Activated CD4-positive, alpha-beta T cell treated with anti-CD3 and anti-CD28 coated beads, Interleukin-2, amount 50 U/mL, for 24 hours (primary cell): ENCODE data around the gene STN1.

Source experiments
- DNase-seq, 2 donors: peaks; one replicate each; pipeline ENCODE4 v3.0.0-alpha.2; 2020; ENCODE audit warnings: low read depth in 1 of 2, low spot score in 1 of 2

STN1 gene

DNA sequence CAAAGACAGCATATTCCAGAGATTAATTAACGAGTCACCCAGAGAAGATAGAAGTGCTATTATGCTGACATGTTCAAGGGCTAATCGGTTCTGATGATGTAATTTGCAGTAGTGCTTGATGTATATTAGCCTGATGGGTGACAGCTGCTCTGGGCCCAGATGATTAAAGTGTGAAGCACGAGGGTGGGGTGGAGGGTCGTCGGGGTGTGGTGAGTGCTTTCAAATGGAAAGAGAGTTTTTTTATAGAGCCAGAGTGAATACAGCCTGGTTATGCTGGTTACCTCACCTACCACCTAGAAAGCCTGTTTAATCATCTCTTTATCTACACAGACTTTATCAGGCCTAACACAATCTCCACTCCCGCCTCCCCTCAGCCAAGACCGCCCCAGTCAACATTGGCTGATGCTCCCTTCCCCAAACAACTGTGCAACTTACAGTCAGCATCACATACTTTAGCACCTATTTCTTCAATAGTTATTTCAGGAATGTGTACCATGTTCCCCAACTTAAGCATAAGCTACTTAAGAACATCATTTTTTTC is 11.5 kb upstream of the STN1 start:
- DNase-seq = no peak

DNA sequence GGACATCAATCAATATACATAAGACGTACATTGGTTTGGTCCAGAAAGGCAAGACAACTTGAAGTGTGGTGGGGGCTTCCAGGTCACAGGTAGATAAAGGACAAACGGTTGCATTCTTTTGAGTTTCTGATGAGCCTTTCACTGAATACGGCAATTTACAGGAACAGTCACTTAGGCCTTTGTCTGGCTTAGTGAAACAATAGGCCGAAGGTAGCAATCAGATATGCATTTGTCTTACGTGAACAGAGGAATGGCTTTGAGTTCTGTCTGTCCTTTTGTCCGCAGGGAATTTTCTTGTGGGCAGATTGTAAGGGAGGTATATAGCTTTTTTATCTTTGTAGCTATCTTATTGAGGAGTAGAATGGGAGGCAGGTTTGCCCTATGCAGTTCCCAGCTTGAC is 10.8 kb upstream of the STN1 start:
- no peak for DNase-seq

DNA sequence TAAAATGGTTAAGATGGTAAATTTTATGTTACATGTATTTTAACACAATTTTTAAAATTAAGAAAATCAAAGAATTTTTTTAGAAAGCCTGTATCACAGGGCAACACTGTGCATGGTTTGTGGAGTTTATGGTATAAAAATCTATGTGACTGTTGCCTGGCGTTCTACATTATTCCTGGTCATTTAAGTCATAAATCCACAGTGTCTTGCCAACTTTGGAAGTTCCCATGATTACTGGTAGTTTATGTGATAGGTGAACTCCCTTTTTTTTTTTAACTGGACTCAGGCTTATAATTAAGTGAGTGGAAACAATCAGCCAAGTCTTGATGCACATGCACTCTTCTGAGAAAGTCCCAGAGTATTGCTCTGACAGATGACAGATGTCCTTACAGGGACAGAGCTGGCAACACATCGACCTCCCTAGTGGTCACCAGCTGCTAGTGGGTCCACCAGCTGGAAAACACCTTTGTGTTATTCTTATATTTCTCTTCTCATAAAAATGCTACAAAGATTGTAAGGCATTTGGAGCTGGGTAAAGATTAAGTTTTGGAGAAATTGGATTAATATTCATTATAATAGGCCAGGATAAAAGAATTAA is 8.8 kb upstream of the STN1 start:
- DNase-seq = no peak

DNA sequence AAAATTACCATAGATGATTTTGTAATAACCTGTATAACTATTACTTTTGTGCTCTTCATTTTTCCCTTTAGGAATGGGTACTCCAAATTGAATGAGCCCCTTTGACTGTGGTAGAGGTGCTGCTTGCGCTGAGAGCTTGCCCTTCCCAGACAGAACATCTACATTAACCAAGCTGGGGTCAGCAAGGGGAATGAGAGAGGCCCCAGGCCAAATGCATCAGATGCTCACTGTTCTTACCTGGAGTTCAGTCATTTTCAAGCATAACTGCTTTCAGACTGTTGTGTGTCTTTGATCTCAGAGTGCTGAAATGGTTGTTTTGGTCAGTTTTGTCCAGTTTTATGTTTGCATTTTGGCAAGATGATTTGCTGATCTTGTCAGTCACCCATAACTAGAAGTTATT is 7.6 kb upstream of the STN1 start:
- no peak for DNase-seq

DNA sequence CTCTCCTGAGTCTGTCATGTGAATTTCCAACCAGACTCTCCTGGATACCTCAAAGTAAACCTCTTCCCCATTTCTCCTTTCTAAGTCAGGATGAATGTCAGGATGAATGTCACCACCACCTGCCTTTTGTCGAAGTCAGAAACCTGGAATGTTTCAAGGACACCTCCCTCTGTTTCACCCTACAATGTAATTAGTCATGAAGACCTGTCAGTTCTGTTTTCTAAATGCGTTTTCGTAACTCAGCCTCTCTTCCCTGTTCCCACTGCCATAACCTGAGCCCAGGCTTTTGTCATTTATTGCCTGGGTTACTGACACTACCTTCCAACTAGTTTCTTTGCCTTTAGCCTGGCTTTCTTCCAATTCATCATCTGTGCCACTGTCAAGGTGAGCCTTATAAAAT is 5.5 kb upstream of the STN1 start:
- DNase-seq = no peak

DNA sequence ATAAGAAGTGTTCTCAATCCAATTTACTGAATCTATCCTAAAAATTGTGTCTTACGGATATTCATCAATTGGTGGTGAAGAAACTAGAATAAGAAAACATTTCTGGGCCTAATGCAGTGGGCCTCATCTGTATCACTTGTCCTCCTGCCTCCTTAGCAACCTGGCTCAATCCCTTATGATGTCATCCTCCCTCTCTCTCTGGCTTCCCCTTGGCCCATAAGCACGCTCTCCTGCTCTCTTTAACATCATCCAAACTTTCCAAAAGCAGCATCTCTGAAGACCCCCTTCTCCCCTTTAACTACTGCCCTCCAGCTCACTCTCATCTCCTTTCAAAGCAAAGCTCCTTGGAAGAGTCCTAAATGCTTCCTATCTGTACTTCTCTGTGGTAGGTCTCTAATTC is 4.7 kb upstream of the STN1 start:
- DNase-seq = no peak

DNA sequence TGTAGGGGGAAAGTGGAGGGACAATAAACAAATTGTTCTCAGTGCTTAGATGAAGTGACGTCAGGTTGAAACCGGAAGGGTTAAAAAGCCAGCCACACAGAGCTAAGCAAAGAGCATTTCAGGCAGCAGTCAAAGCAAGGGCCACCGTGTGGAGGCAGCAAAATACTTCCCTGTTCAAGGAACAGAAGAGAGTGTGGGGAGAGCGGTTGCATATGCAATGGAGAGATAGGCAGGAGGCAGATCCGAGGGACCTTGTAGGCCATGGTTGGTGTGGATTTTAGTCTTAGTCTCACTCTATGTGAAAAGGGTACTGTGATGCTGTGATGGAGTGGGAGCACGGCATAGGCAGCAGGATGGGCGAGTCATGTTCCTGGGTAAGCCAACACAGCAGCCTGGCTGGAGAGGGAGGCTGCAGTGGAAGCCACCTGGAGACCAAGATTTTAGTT is 3.8 kb upstream of the STN1 start:
- DNase-seq = no peak

DNA sequence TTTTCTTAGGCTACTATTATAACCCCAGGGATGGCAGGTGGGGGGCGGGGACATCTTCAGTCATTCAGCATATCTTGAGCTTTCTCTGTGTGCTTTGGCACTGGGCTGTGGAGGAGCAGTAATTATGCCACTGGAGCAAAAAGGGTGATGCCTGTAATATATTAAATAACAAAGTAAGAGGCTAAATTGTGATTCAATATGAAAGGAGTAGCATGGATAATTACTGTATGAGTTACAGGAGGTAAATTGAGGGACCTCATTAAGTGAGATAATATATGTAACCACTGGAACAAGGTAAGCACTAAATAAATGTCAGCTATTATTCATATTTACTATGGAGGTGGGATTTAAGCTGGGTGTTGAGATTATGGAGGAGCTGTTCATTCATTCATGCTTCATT is 3.3 kb upstream of the STN1 start:
- DNase-seq = no peak

DNA sequence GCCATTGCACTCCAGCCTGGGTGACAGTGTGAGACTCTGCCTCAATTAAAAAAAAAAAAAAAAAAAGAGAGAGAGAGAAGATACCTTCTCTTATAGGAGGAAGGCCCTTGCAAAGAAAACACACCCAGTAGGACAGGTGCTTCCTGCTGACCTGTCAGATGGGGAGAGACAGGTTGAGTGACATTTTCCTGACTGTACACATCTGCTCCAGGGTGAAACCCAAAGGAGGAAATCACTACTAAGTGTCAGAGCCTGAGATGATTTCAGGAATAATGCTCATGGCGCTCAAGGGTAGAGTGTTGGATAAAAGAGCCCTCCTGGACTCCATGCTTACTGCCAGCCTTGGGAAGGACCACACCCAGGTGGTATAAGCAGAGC is 1.7 kb upstream of the STN1 start:
- no peak for DNase-seq

DNA sequence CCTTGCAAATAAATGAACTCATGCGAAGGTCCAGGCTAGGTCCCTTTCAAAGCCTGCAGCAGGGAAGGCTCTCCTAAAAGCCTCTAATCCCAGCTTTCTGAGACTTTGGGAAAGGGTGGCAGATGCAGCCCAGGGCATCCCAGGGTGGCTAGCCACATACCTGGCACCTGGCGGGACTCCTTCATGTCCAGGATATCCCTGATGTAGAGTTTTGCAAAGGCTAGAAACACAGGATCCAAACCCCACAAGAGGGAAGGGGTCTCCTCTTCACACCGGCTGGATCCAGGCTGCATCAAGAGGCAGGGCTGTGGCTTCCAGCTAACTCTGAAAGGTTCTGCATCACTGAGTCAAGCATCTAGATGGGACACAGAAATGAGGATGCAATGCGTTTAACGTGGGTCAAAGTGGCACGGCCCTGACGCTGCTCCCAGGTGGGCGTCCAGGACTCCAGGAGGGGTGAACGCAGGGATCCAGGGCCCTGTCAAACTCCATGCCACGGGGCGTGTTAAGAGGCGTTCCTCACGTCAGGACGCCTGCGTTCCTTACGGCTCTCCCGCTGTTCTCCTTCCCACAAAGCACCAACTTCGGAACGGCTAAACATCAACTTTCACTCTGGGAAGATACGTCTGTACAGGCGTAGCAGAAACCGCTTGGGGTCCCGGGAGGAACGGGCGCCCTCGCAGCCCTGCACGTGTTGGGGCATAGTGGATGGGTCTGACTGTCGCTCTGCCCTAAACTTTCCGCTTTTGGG is 507 bp downstream of the STN1 start:
- no peak for DNase-seq

DNA sequence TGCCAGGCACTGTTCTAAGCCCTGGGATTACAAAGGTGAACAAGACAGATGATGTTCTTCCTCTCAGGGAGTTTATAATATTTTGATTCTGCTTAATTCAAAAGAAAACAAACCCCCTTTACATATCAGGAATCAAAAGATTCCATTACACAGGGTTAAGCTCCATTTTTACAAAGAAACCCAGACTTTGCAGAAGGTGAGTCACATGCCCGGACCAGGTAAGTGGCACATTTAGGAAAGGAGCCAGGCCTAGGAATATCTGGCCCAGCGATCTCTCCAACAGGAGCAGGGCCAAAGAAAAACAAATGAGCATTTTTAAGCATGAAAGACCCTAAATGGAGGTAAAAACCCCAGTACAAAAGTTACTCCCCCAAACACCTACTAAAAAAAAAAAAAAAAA is 1.1 kb downstream of the STN1 start:
- DNase-seq = no peak

DNA sequence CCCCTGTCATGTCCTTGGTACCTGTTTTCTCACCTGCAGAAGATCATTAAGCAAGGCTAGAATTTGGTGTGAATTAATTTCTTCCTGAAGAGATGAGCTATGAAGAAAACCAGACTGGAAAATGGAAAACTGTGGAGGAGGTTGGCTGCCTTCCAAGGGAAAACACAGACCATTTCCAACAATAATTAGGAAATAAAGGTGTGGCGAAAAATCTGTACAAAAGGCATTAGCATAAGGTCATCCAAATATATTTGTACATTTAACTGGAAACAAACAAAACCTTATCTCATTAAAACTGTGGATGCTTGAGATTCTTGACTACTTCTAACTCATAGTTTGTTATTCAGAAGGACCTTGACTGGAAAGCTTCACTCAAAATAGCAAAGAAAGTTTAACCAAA is 1.7 kb downstream of the STN1 start:
- no peak for DNase-seq

DNA sequence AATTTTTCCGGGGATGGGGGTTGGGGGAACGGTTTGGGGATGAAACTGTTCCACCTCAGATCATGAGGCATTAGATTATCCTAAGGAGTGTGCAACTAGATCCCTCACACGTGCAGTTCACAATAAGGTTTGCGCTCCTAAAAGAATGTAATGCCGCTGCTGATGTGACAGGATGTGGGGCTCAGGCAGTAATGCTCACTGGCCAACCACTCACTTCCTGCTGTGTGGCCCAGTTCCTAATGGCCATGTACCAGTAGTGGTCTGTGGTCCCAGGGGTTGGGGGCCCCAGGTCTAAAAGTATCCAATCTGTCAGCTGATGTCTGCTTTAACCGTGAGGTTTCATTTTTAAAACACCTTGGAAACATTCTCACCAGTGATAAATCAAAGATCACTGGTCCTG is 2.2 kb downstream of the STN1 start:
- DNase-seq = no peak

DNA sequence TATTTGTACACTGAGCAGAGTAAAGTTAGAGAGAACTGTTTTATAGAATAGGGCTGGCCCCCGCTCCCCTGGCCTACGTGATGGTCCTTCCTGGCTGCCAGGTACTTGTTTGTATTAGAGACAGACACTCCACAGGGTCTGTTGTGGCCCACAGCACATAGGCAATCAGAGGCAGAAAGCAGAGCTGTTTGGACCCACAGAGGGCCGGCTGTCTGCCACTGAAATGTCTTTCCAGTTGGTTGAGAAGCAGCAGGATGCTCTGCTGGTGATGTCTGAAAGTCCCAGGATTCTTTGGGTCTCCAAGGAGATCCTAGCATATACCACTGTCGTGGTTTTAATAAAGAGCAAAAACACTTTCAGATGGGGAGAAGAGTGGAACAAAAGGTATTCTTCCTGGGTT is 5.2 kb downstream of the STN1 start:
- no peak for DNase-seq

DNA sequence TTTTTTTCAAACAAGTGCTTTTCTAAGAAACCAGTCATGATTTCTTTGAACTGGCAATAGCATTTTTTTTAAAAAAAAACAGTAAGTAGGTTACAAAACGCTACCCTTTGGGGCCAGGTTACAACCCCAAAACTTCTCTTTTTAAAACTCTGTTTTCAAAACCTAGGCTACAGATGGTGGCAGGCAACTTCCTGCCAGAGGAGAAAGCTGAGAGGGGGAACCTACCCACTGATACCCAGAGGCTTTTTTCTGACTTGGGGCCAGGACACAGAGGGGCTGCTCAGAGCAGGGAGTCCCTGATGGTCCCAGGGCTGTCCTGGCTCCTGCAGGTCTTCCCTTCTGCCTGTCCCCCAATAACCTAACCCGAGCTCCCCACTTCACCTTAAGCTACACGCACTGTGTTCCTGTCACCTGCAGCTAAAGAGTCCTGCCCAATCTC is 6.9 kb downstream of the STN1 start:
- DNase-seq = peak in 1 of 2 donors; percentile 22

DNA sequence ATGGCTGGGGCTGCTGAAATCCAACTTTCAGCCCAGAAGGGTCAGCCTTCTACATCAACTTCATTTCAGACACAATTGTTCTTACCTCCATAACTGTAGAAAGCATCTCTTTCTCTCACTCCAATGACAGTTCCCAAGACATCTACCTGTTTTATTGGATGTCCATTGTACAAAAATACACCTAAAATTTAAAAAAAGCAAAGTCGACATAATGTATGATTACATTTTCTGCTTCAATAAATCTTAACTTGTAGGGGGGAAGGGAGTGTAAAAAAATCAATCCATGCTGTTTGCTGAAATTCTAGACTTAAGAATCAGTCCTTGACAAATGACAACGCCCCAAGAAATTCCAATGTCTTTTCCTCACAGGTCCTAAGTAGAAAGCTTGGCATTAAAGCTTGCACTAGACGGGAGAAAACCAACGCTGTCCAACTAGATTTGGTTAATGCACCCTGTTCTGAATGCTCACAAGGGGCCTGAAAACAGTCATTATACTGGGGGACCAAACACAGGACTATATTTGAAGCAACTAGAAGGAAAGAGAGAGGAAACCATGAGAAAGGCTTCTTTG is 7.5 kb downstream of the STN1 start:
- DNase-seq = no peak

DNA sequence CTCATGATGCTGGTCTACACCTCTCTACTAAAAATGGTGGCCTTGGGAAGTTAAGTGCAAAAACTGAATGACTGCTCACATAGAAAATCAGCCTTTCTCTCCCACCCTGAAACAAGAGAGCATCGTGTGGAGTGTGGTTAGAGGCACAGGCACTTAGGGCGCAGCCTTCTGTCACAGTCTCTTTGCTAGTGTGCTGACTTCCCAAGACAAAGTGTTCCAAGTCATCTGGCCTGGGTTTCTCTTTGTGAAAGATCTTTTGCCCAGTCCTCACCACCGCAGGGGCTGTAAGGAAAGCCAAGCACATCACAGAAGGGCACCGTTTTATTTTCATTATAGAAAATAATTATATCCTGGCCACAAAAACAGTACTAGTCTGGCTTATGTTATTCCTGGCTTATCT is 12.5 kb downstream of the STN1 start:
- no peak for DNase-seq

DNA sequence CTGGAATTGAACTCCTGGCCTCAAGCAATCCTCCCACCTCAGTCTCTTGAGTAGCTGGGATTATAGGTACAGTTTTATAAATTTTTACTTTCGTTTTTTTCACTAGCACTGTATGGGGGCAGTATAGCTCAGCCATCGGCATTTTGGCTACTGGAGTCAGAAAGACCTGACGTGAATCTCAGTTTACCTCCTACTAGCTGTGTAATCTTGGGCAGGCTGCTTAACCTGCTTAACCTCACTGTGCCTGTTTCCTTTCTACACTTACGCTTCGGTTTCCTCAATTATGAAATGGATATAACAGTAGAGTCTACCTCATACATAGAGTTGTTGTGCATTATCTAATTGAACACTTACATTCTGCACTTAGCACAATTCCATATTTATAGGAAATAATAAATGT is 16.7 kb downstream of the STN1 start:
- no peak for DNase-seq

DNA sequence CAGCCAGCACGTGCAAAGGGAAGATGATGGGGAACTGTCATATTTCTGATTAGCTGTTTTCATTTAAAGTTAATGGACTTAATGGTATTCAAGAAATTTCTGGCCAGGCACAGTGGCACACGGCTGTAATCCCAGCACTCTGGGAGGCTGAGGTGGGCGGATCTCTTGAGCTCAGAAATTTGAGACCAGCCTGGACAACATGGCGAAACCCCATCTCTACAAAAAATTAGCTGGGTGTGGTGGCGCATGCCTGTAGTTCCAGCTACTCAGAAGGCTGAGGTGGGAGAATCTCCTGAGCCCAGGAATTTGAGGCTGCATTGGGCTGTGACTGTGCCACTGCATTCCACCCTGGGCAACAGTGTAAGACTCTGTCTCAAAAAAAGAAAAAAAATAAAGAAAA is 18.7 kb downstream of the STN1 start:
- no peak for DNase-seq

DNA sequence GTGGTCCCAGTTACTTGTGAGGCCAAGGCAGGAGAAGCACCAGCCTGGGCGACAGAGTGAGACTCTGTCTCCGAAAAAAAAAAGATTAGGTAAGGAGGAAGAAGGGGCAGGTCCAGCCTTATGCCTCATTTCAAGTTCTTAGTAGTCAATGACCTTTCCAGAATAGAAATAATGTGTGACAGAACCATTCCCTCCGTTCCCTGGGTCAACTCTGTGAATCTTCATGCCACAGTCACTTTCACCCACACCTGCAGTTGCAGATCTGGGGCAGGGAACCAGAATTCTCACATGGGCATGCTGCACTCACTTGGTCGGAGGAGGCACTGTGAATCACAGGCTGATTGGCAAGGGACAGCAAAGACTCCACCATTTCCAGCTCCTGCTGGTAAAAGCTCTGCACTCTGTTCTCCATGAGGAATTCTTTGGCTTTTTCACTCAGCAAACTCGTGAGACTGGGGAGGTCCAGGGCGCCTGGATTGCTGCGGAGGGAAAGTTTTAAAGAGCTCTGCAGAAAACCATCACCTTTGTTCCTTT is 20.7 kb downstream of the STN1 start:
- no peak for DNase-seq

DNA sequence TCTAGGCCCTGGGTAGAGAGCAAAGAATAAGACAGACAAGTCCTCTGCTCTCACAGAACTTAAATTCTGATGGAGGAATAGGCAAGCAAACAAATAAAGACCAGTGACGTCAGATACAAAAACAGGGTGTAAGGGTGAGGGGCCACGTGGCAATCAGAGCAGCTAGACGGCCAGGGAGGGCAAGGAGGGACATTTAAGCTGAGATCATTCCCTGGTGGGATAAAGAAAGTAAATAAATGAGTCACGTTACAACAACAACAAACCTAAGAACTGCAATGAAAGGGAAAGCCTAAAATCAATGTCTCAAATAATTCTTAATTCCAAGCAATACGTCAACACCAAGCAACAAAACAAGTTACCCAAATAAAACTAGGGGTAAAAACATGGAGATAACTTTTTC is 21.8 kb downstream of the STN1 start:
- DNase-seq = no peak
